IPS-15b (cell line): Measurements from ENCODE around the gene CUL1.
"Not testable (repeated sequence)": the region's sequence is repeated elsewhere in the genome, so short reads cannot be mapped to it uniquely, and the experiment has no call there.

Experiments used
- H3K27me3 ChIP-seq: one replicate; pipeline ENCODE4 v1.6.1; 2013; ENCODE audit warnings: low read length; ENCODE audit not compliant: control insufficient read depth, insufficient read depth
- H3K36me3 ChIP-seq: one replicate; pipeline ENCODE4 v1.6.1; 2013; ENCODE audit warnings: low read length; ENCODE audit not compliant: control insufficient read depth, insufficient read depth
- H3K4me1 ChIP-seq: one replicate; pipeline ENCODE4 v1.6.1; 2013; ENCODE audit warnings: mild to moderate bottlenecking, low read length; ENCODE audit not compliant: control insufficient read depth, insufficient read depth
- H3K4me3 ChIP-seq: one replicate; pipeline ENCODE4 v1.5.1; 2013; ENCODE audit warnings: low read depth, low read length
- H3K9ac ChIP-seq: one replicate; pipeline ENCODE4 v1.6.1; 2013; ENCODE audit warnings: low read depth, mild to moderate bottlenecking, low read length
- H3K9me3 ChIP-seq: one replicate; pipeline ENCODE4 v1.6.1; 2013; ENCODE audit warnings: mild to moderate bottlenecking, low read length; ENCODE audit not compliant: control insufficient read depth, insufficient read depth

Gene CUL1

GRCh38 chr7:148709014-148709413 is 10.3 kb downstream of the CUL1 start:
- H3K4me1 ChIP-seq, result peaks cover 43% of the 10 kb centered on the region
- no peak overlapping the region for H3K9ac ChIP-seq

DNA sequence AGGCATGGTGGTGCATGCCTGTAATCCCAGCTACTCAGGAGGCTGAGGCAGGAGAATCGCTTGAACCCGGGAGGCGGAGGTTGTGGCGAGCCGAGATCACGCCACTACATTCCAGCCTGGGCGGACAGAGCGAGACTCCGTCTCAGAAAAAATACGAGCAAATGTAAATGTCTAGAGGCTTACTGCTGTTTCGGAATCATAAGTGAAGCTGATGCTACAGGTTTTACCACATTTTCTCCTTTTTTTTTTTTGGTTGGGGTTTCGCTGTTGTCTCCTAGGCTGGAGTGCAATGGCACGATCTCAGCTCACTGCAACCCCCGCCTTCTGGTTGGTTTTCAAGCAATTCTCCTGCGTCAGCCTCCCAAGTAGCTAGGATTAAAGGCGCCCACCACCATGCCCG is 11.7 kb downstream of the CUL1 start:
- not testable (repeated sequence) for H3K4me3 ChIP-seq, H3K36me3 ChIP-seq, H3K9ac ChIP-seq, H3K9me3 ChIP-seq, H3K27me3 ChIP-seq
- peaks cover 37% of the 10 kb centered on the region for H3K4me1 ChIP-seq

More at GRCh38 chr7:148709014-148709413, 10.3 kb downstream of the CUL1 start:
- no peaks in the 10 kb centered on the region for H3K27me3 ChIP-seq
- no peaks in the 10 kb centered on the region for H3K9me3 ChIP-seq
- no peak overlapping the region for H3K4me3 ChIP-seq
- no peaks in the 10 kb centered on the region for H3K36me3 ChIP-seq

GRCh38 chr7:148711191-148712102 is 12.7 kb downstream of the CUL1 start:
- no peaks in the 10 kb centered on the region for H3K9me3 ChIP-seq
- no peaks in the 10 kb centered on the region for H3K27me3 ChIP-seq
- H3K36me3 ChIP-seq, result no peaks in the 10 kb centered on the region
- no peak overlapping the region for H3K4me3 ChIP-seq
- no peak overlapping the region for H3K9ac ChIP-seq
- peaks cover 27% of the 10 kb centered on the region for H3K4me1 ChIP-seq

DNA sequence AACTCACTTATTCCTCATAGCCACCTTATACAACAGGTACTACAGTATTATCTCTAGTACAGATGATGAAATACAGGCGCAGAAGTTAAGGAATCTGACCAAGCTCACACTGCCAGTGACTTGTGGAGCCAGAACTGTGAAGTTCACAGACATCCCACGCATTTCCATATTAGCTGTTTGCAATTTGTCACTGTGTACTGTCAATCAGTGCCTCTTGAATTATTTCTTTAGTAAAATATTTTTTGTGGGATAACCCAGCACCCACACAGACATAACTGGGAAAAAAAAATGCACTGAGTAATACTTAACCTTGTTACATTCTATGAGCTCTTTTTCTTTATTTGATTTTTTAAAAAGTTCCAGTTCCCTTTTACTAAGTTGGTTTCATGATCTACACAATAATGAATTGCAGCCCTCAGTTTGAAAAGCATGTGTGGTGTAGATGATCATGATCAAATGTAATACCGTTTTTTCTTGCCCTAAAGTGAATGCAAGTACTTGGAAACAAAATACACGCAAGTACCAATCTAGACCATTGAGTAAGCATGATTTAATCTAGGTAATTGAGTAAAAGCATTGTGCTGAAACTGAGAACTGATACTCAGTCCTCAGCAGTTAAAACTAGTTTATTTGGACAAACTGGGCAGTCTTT is 14.1 kb downstream of the CUL1 start:
- no peak overlapping the region for H3K9ac ChIP-seq
- no peaks in the 10 kb centered on the region for H3K36me3 ChIP-seq
- no peaks in the 10 kb centered on the region for H3K9me3 ChIP-seq
- no peaks in the 10 kb centered on the region for H3K27me3 ChIP-seq
- no peak overlapping the region for H3K4me3 ChIP-seq
- H3K4me1 ChIP-seq, result peaks cover 19% of the 10 kb centered on the region

GRCh38 chr7:148714498-148714897 is 15.8 kb downstream of the CUL1 start:
- no peaks in the 10 kb centered on the region for H3K27me3 ChIP-seq
- no peak overlapping the region for H3K9ac ChIP-seq
- H3K36me3 ChIP-seq, result no peaks in the 10 kb centered on the region
- no peak overlapping the region for H3K4me3 ChIP-seq
- H3K4me1 ChIP-seq, result peaks cover 5% of the 10 kb centered on the region
- H3K9me3 ChIP-seq, result no peaks in the 10 kb centered on the region

- H3K9me3 ChIP-seq, result no peaks in the 10 kb centered on the region
- H3K27me3 ChIP-seq, result no peaks in the 10 kb centered on the region
- H3K4me3 ChIP-seq, result no peak overlapping the region
- peaks cover 8% of the 10 kb centered on the region for H3K4me1 ChIP-seq
- H3K36me3 ChIP-seq, result no peaks in the 10 kb centered on the region
- no peak overlapping the region for H3K9ac ChIP-seq
Observed at GRCh38 chr7:148715027-148715426, 16.3 kb downstream of the CUL1 start.

GRCh38 chr7:148717266-148717793 is 18.6 kb downstream of the CUL1 start:
- Histone ChIP-seq H3K27me3 (no peaks in the 10 kb centered on the region), H3K9ac (no peak overlapping the region), H3K9me3 (no peaks in the 10 kb centered on the region), H3K36me3 (no peaks in the 10 kb centered on the region), H3K4me1 (peaks cover 8% of the 10 kb centered on the region), H3K4me3 (no peak overlapping the region)

DNA sequence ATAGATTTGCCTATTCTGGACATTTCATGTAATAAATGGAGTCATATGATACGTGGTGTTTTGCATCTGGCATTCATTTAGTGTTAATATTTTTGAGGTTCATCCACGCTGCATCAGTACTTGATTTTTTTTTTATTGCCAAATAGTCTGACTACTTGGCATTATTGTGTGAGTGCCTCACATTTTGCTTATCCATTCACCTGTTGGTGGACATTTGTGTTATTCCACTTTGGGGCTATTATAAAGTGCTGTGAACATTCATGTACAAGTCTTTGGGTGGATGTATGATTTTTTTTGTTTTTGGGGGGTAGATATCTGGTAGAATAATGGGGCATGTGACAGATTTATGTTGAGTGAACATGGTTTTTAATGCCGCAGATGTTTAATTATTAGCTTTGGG is 19.7 kb downstream of the CUL1 start:
- Histone ChIP-seq H3K9ac (no peak overlapping the region), H3K36me3 (no peaks in the 10 kb centered on the region), H3K4me1 (peaks cover 8% of the 10 kb centered on the region), H3K4me3 (no peak overlapping the region), H3K9me3 (no peaks in the 10 kb centered on the region), H3K27me3 (no peaks in the 10 kb centered on the region)

GRCh38 chr7:148719753-148720152 is 21.1 kb downstream of the CUL1 start:
- H3K27me3 ChIP-seq, result no peaks in the 10 kb centered on the region

DNA sequence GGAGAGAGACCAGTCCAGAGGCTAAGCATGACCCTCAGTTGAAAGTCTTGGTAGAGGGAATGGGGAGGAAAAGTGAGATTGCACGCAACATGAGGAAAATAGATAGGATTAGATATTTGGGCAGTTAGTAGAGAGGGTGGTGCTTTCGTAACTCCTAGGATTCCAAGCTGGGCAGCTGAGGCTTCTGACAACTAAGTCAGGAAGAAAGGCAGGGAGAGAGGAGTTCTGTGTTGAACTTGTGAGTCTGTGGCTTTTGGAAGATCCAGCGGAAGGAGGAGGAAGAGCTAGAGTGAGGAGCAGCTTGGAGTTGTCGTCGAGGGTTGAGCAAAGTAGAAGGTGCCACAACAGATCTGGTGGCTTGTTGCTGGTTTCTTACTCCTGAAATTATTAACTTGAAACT is 21.8 kb downstream of the CUL1 start:
- H3K4me3 ChIP-seq, result no peak overlapping the region
- no peaks in the 10 kb centered on the region for H3K9me3 ChIP-seq
- H3K27me3 ChIP-seq, result no peaks in the 10 kb centered on the region
- no peak overlapping the region for H3K9ac ChIP-seq
- peaks cover 2% of the 10 kb centered on the region for H3K4me1 ChIP-seq
- no peaks in the 10 kb centered on the region for H3K36me3 ChIP-seq

More at GRCh38 chr7:148719753-148720152, 21.1 kb downstream of the CUL1 start:
- Histone ChIP-seq H3K36me3 (no peaks in the 10 kb centered on the region), H3K9ac (no peak overlapping the region), H3K4me3 (no peak overlapping the region), H3K9me3 (no peaks in the 10 kb centered on the region), H3K4me1 (peaks cover 5% of the 10 kb centered on the region)

- no peaks in the 10 kb centered on the region for H3K27me3 ChIP-seq
- no peak overlapping the region for H3K9ac ChIP-seq
- H3K9me3 ChIP-seq, result no peaks in the 10 kb centered on the region
- no peak overlapping the region for H3K4me3 ChIP-seq
- no peaks in the 10 kb centered on the region for H3K36me3 ChIP-seq
- peaks cover 2% of the 10 kb centered on the region for H3K4me1 ChIP-seq
Observed at GRCh38 chr7:148721390-148721789, 22.7 kb downstream of the CUL1 start.
